GM21576 (cell line): ENCODE data around the gene EPHA7.

Experiments used
- ATAC-seq: cut with Tn5 transposase; IDR thresholded peaks from one replicate; pipeline ENCODE4 v1.9.1; 2021; ENCODE audit warnings: mild to moderate bottlenecking, moderate library complexity; ENCODE audit not compliant: unreplicated experiment

Gene EPHA7

DNA sequence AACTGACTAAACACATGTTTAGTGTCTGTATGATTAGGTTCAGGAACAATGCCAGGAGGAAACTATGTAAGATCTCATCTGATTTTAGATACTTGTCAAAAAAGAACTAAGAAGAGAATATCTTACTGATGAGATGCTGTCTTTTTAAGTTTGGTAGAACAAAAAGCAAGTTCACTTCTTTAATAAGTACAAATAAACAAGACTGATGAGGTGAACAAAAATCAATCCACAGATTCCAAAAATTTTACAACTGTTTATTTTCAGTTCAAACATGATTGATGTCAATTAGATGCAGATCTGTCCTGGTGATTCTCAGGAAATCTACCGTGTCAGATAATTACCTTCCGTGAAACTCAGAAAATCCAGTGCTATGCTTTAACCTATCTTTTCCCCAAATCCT, 24.9 kb downstream of the EPHA7 start:
- ATAC-seq = no peak

DNA sequence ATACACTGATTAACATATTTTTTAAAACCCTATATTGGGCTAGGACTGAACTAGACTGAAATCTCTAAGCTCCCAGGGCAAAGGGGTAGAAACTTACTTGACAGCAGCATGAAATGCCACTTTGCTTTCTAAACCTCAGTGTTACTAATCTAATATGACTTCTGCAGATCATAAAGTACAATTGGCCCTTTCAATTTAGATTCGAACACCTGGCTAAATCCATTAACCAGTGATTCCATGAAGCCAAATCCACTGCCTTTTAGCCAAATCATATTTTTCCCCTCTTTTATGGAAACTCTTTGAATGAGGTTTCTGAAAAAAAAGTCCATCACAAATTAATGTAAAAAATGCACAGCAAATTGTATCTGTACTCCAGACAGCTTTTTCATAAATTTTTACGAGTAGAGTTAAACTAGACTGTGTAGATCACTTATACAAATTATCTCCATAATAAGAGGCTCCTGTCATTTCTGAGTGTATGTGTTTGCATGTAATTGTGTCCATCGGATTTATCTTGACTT, 25.7 kb downstream of the EPHA7 start:
- no peak for ATAC-seq

DNA sequence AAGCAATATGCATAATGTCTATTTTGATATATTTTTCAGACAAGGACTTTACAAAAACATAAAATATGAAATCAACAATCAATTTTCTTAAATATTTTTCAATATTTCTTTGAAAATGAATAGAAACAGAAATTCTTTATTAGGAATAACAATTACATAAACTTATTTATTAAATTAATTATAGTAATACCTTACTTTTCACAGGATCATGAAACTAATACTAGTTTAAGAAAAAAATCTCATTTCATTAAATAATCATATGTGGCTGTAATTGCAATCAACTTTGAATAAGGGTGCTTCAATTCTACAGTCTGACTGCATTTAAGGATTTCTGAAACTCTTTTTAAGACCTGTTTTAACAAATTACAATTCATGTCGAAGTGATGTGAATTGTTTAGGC, 26.6 kb downstream of the EPHA7 start:
- no peak for ATAC-seq

DNA sequence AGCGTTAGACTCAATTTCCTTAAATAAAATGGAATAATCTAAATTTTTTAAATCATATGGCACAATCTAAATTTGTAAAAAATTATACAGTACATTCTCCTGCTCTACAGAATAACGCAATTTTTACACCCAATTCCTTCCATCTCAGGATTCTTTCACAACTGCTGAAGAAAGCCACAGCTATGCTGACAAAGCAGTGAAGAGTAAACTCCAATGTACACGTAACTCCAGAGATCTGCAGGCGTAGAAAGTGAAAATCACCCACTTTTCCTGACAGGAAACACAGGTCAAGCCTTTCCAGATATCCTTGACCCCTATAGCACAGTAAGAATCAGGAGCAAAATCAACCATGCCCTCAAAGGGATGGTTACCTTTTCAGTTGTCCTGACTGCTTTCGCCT, 27.4 kb downstream of the EPHA7 start:
- no peak for ATAC-seq

DNA sequence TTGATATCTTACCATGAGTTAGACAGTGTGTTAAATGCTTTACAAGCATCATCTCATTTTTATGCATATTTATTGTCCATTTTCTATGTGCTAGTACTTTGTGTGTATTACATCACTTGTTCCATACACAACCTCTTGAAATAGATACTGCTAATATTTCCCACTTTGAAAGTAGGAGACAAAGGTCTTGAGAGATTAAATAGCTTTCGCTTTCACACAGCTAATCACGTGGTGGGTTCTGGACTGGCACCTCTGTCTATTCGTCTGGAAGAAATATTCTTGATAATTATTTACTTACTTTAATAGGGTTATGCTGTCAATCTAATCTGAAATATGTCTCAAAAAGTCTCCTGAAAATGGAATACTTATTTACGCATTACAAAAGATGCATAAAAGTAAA, 30.2 kb downstream of the EPHA7 start:
- no peak for ATAC-seq

DNA sequence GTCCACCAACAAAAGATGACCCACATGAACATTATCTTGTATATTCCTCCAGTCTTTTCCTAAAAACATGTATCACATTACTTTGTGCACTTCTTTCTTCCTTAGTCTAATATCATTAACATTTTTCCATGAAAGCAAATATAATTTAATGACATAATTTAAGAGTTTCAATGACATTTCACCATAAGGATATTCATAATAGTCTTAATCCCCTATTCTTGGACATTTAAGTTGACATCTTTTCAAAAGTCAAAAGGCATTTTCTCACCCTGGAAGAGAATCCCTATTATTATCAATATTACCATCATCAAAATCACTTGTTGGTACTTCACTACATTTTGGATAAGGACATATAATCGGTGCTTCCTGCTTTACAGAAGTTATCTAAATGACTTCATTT, 31.3 kb downstream of the EPHA7 start:
- ATAC-seq = no peak

DNA sequence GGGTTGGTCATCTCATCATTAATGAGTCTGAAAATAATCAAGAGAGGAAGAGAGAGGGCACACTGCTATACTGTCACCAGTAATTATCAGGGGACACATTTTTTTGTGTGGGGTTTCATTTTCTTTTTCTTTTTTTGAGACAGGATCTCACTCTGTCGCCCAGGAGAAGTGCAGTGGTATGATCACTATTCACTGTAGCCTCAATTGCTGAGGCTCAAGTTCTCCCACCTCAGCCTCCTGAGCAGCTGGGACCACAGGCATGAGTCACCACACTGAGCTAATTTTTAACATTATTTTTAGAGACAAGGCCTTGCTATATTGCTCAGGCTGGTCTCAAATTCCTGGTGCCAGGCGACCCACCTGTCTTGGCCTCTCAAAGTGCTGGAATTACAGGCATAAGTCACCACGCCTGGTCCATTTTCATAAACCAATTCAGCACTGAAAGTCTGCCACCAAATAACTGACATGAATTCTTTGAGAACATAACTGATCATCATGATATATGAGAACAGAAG, 43.3 kb downstream of the EPHA7 start:
- ATAC-seq = no peak

DNA sequence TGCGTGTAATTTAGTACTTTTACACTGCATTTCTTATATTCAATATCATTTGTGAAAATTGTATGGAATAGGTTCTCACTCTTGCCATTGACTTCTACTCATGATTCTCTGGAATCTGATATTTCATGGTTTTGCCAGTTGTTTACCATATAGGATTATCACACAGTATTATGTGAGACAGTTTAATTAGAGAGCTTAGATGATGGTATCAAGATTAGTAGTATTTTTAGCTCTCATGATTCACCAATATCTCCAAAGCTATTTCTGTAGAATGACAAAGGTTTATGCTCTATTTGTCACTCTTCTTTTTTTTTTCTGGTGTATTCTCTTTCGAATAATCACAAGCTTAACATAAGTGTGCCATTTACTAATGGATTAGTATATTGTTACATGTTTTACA, 45.9 kb downstream of the EPHA7 start:
- ATAC-seq = no peak

DNA sequence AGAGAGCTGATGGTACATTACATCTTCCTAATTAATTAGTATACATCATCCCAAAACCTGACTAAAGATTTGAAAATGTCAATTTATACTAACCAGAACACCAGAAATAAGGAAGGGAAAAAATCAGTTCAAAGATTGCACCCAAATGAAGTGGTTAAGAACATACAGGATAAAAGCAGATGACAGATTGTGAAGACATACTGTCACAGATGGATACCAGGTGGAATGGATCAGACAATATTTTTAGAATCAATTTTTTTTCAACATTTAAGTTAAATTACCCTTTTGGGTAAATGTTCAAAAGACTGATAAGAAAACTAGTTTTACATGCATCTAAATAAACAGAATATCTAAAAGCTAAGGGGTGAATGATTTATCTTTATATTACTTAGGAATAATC, 47.6 kb downstream of the EPHA7 start:
- ATAC-seq = no peak

DNA sequence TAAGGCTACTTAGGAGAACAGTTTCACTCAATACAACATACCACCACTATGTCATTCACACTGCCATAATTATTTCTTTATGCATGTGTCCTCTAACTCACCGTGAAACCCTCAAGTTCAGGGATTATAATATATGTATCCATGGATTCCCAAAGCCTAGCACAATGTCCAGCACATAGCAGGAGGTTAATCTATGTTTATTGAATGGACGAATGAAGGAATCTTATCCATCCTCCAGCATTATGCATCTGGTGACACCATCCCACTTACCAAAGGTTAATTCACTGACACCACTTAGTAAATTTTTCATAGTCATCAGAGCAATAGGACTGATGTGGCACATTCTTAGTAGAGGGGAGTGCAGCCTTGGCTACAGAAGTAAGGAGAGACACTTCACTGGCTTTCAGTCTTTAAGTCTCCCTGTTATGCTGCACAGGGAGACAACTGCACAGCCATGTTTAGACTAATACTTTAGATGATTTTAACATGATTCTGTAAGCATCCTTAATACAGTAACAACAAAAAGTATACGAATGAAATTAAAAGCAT, 49.7 kb downstream of the EPHA7 start:
- ATAC-seq = no peak

DNA sequence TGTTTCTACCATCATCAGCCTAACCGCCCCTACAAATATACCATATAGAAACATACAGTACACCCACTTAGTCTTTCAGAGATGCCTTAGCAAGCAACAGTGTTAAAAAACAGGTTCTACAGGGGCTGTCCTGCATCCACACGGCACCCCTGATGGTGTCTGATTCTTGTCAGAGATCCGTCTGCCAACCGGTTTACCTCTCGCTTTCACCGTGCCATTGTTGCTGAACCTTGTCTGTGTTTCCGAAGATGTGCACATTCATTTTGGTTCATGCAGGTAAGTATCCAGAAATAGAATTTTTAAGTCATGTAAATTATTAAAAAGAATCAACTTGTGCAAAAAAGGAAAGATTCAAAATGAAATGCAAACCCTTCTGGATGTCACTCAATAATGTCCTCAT, 52.9 kb downstream of the EPHA7 start:
- ATAC-seq = no peak

DNA sequence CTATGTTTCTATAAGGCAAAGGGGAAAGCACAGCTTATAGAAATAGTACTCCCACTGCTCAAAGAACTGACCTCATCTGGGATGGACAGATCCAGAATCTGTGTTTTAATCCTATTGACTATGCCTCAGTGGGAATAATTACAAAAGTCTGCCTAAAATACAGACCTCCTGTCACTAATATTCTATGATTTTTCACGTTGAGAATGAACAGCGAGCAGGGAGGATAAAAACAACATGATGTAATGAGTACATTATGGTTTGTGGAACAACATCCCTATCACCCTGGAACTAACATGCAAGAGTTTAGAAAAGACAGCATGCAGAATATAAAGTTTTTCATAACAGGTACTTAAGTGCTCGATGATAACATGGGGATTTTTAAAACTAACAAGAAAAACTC, 53.9 kb downstream of the EPHA7 start:
- ATAC-seq = no peak

DNA sequence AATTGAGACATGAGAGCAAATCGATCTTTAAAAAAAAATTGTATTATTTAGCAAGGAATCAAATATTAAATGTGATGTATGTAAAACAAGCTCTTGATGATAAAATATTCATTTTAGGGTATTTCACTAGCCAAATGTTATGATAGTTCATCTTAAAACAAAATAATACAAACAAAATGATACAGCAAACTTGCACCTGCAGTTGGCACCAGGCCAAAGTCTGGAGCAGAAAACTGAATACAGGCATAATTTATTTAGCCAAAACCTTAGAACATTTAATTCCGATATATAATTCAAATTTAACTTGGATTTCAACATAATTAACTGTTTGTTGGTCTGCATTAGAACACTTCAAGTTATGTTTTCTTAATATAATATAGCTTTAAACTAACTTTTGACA, 60.9 kb downstream of the EPHA7 start:
- ATAC-seq = no peak

DNA sequence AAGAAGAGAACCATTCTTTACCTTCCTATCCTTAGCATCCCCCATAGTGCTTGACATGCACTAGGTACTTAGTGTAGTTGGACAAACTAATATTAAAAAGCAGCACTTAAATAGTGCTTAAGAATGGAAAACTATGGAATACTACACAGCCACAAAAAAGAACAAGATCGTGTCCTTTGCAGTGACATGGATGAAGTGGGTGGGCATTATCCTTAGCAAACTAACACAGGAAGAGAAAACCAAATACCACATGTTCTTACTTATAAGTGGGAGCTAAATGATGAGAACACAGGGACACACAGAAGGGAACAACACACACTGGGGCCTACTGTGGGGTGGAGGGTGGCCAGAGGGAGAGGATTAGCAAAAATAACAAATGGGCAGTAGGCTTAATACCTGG, 66.8 kb downstream of the EPHA7 start:
- ATAC-seq = no peak

DNA sequence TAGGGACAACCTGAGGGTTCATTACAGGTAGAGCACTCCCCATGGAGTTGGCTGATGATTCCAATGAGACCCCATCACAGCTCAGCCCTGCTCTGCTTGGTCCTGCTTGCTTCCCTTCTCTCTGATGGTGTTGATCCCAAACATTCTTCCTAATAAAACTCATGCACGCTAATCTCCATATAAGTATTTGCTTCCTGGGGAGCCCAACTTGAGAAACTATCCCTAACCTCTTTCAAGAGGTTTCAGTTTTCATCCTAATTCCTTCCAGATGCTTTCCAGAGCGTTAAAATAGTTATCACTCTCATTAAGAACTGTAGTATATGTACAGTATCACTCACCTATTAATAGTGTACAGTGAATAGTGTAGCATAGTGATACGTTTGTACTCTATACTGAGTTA, 68.1 kb downstream of the EPHA7 start:
- ATAC-seq = no peak

DNA sequence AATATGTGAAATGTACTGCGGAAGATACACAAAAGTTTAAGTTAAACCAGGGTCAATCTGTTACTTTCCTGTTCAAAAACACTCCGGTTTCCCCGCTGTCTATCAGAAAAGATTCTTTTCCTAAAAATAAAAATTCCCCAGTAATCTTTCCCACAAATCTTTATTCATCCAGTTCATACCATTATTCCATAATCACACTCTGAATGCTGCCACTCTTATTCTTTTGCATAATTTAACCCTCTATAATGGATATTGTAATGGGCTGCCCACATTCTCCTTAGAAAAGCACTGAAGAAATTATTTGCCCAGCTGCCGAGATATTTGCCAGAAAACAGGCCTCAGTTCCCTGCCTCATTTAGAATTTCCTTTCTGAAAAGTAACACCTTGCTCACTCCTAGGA, 68.6 kb downstream of the EPHA7 start:
- ATAC-seq = no peak

DNA sequence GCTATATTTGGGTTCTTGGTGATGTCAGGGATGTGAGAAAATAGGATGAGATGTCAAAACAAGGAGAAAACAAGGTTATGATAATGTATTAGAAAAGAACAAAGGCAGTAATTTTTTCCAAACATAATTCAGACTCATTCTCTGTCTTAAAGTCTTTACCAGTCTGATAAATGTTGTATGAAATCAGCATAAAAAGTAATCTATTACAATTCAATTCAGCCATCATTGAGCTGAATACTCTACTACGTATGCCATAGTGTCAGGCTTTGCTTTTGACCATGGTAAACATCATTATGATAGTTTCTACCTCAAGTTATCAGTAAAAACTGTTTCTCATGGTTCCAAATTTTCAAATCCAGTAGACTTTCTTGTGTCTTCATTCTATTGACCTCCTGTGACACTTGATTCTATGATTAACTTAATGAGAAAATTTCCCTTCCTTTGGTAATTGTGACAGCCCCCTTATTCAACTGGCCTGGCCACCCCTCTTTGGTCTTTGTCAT, 75.0 kb downstream of the EPHA7 start:
- ATAC-seq = no peak

DNA sequence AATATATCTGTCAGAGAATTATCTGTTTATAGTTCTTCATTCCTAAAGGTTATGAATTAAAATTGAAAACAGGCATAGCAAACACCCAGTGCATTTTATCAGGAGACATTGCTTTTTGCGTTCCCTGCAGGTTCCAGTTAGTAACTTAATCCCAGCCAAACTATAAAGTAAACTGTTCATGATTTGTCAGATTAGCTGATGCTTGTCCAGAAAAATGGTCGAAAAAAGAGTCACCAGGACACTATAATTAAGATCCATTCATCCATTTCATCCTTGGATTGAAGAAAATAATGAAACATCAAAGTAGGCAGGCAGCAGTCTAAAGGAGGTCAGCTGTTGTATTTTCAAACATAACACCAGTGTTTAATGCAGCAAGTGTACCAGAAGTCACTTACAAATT, 75.9 kb downstream of the EPHA7 start:
- ATAC-seq = no peak

DNA sequence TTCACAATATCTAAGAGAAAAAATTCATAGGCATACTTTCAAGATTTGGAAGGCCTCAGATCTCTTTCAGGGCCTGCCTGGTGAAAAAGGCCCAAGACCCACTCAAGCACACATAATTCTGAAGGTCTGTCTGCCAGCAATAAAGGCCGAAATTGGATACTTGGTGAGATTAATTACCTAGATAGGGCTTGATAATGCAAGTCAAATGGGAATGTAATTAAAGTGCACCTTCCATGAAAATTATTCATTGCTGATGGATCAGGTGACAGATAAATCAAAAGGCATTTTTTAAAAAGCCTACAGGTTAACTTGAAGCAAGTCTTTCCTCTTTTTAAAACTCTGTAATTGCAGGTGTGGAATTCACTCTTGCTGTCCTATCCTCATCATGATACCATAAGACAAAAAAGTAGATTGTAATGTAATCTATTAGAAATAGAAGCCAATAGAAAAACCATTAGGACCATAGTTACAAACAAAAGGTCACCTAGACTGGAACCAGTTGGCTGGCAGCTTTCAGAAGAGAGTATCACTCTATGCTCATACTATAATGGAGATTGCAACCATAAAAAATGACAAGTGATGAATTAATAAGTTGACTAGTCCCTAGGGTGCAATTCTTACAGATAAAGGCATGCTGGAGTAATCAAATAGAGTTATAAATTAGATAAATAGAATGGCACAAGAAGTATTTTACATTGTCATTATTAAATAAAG, 77.3 kb downstream of the EPHA7 start:
- ATAC-seq = no peak

DNA sequence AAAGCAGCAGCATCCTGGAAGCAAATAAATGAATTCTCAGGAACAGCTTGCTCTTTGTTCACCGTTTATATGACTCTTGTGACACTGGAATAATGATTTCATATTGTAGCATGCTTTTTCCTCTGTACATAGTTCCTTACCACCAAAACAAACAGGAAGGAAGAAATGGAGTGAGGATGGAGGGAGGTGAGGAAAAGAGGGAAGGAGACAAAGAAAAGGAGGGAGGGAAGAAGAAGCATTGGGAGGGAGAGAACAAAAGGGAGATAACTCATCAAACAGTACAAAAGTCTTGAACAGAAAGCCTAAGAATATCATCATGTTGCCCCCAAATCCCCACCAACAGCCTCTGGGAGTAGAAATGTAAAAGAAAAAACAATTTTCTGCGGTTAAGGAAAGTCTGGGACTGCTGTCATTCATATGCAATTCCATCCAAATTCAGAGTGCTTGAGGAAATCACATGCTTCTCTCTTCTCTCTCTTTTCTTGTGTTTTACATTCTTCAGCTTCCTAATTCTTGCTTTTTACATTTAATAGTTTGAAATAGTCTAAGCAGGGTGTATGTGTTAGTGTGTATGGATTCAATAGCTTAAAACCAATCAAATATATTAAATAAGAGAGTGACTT, 81.5 kb downstream of the EPHA7 start:
- no peak for ATAC-seq

DNA sequence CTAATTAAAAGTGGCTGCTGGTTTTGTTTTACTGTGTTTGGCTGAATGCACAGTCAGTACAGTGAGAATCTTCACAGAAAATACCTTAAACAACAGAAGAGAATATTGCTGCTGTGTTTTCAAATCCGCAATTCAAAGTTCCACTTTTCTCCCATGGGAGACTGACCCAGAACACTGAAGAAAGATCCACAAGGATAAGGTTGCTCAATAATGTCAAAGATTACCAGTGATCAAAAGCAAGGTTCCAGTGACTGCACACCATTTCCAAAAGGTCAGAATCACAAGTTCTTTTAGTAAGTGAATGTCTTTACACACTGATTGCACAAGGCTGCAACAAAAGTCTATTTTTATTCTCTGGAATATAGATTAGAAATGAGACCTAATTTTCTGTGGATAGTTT, 82.3 kb downstream of the EPHA7 start:
- ATAC-seq = no peak
